Neutrophil (primary cell): Measurements from ENCODE around the gene PID1.

Source experiments
- H3K27ac ChIP-seq: fragments of 200-600 bp; sonication (generic); 2 replicates; pipeline ENCODE4 v1.5.1; 2016; ENCODE audit warnings: mild to moderate bottlenecking, moderate library complexity
- H3K27me3 ChIP-seq: fragments of 200-600 bp; sonication (generic); 2 replicates; pipeline ENCODE4 v1.6.0; 2016; ENCODE audit warnings: mild to moderate bottlenecking
- H3K36me3 ChIP-seq: fragments of 200-600 bp; sonication (generic); 2 replicates; pipeline ENCODE4 v1.5.1; 2017
- H3K4me1 ChIP-seq, 2 experiments: fragments of 200-600 bp in 1 of 2; sonication (generic) in 1 of 2; 1 replicate in 1 of 2; 2 replicates in 1 of 2; pipeline versions ENCODE4 v1.5.1 to v1.6.1; 2013 to 2016; ENCODE audit warnings: low read depth in 1 of 2, low read length in 1 of 2, mild to moderate bottlenecking in 1 of 2, moderate library complexity in 1 of 2; ENCODE audit not compliant: control insufficient read depth in 1 of 2, insufficient read depth in 1 of 2
- H3K4me3 ChIP-seq, 2 experiments: fragments of 200-600 bp in 1 of 2; sonication (generic) in 1 of 2; 1 replicate in 1 of 2; 2 replicates in 1 of 2; pipeline ENCODE4 v1.5.1; 2013 to 2016; ENCODE audit warnings: low read depth in 1 of 2, low read length in 1 of 2, mild to moderate bottlenecking in 1 of 2, moderate library complexity in 1 of 2
- H3K9me3 ChIP-seq: fragments of 200-600 bp; sonication (generic); 2 replicates; pipeline ENCODE4 v1.5.1; 2016
- CTCF ChIP-seq: fragments of 200-600 bp; sonication (generic); IDR thresholded peaks from 2 replicates; pipeline ENCODE4 v1.5.1; 2016; ENCODE audit warnings: antibody characterized with exemption

The PID1 gene

GRCh38 chr2:229009816-229010215 is 261.3 kb downstream of the PID1 start:
- Histone ChIP-seq H3K27ac (no peak overlapping the region), H3K27me3 (no peaks in the 10 kb centered on the region), H3K9me3 (no peaks in the 10 kb centered on the region), H3K36me3 (no peaks in the 10 kb centered on the region), H3K4me3 (no peak overlapping the region), H3K4me1 (no peaks in the 10 kb centered on the region)
- TF ChIP-seq CTCF, result no peak

GRCh38 chr2:229003256-229003655 is 267.8 kb downstream of the PID1 start:
- H3K4me3 ChIP-seq, result no peak overlapping the region
- no peak overlapping the region for H3K27ac ChIP-seq
- no peaks in the 10 kb centered on the region for H3K4me1 ChIP-seq
- no peaks in the 10 kb centered on the region for H3K36me3 ChIP-seq
- no peak for TF ChIP-seq CTCF
- H3K27me3 ChIP-seq, result no peaks in the 10 kb centered on the region
- H3K9me3 ChIP-seq, result no peaks in the 10 kb centered on the region

- no peaks in the 10 kb centered on the region for H3K27me3 ChIP-seq
- H3K9me3 ChIP-seq, result no peaks in the 10 kb centered on the region
- H3K4me1 ChIP-seq, result no peaks in the 10 kb centered on the region
- H3K27ac ChIP-seq, result no peak overlapping the region
- TF ChIP-seq CTCF, result no peak
- no peak overlapping the region for H3K4me3 ChIP-seq
- H3K36me3 ChIP-seq, result no peaks in the 10 kb centered on the region
Observed at GRCh38 chr2:229001196-229001595, 269.9 kb downstream of the PID1 start.

- TF ChIP-seq CTCF, result no peak
- Histone ChIP-seq H3K27ac (no peak overlapping the region), H3K9me3 (no peaks in the 10 kb centered on the region), H3K27me3 (no peaks in the 10 kb centered on the region), H3K36me3 (no peaks in the 10 kb centered on the region), H3K4me1 (no peaks in the 10 kb centered on the region), H3K4me3 (no peak overlapping the region)
Observed at GRCh38 chr2:228999326-228999725, 271.8 kb downstream of the PID1 start.

- H3K27ac ChIP-seq, result no peak overlapping the region
- H3K4me1 ChIP-seq, result no peaks in the 10 kb centered on the region
- H3K9me3 ChIP-seq, result peaks cover 9% of the 10 kb centered on the region
- TF ChIP-seq CTCF, result no peak
- H3K4me3 ChIP-seq, result no peak overlapping the region
- no peaks in the 10 kb centered on the region for H3K27me3 ChIP-seq
- H3K36me3 ChIP-seq, result no peaks in the 10 kb centered on the region
Observed at GRCh38 chr2:228988786-228989185, 282.3 kb downstream of the PID1 start.
